ENCODE results near the gene NSG2.

- TF ChIP-seq GATA1 (IDR thresholded peaks at IDR 0.05; ENCODE audit: low read depth, low read length) (no peak), POLR2A (IDR thresholded peaks at IDR 0.05; ENCODE audit: low read length) (no peak)
These were observed 100.3 kb downstream of the NSG2 start for GRCh38 chr5:174145821-174146220.

All from erythroblast (primary cell).